HCT116 (cell line): ENCODE results near the gene WDR27.

Experiments
- CTCF ChIP-seq, 3 experiments: fragments of 200-600 bp in 1 of 3; sonication (generic) in 1 of 3; IDR thresholded peaks in 2 of 3; conservative IDR thresholded peaks in 1 of 3; 2 replicates each; pipeline ENCODE4 v1.5.1; 2012 to 2017; ENCODE audit warnings: low read depth in 2 of 3, low read length in 2 of 3, antibody characterized with exemption in 1 of 3, borderline replicate concordance in 1 of 3, control low read depth in 1 of 3, mild to moderate bottlenecking in 1 of 3, mixed read lengths in 1 of 3, mixed run types in 1 of 3, moderate library complexity in 1 of 3; ENCODE audit not compliant: insufficient read depth in 1 of 3
- EZH2phosphoT487 ChIP-seq: fragments of 200-600 bp; IDR thresholded peaks from 2 replicates; pipeline ENCODE4 v1.6.1; 2018; ENCODE audit warnings: antibody characterized with exemption, borderline replicate concordance
- POLR2A ChIP-seq: IDR thresholded peaks from 2 replicates; pipeline ENCODE4 v1.7.0; 2011; ENCODE audit warnings: borderline replicate concordance; ENCODE audit not compliant: insufficient read depth, insufficient read length; ENCODE audit errors: extremely low read depth
- POLR2AphosphoS5 ChIP-seq: IDR thresholded peaks from 2 replicates; pipeline ENCODE4 v1.6.1; 2011; ENCODE audit warnings: mild to moderate bottlenecking, low read depth, low read length, moderate library complexity
- TF ChIP-seq, protein P1 (sequence below): IDR thresholded peaks from 2 replicates; pipeline ENCODE4 v1.6.1; 2012

- TF ChIP-seq EZH2phosphoT487 (no peak), POLR2A (no peak), POLR2AphosphoS5 (no peak), CTCF (IDR thresholded peaks at IDR 0.05 in 2 of 3, conservative IDR thresholded peaks at IDR 0.05 in 1 of 3; ENCODE audit: borderline replicate concordance in 1 of 3, insufficient read depth in 1 of 3, low read depth in 2 of 3, low read length in 2 of 3) (no peak)
- TF ChIP-seq, protein P1, sequence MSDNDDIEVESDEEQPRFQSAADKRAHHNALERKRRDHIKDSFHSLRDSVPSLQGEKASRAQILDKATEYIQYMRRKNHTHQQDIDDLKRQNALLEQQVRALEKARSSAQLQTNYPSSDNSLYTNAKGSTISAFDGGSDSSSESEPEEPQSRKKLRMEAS: no peak
Observed at GRCh38 chr6:169714595-169714994, 12.8 kb upstream of the WDR27 start.
